Bronchial epithelial cell (primary cell): ENCODE data around the gene TCEA2. TPM values are rescaled to one million over a fixed set of nuclear protein-coding genes. Genes with fewer than 3 reads are reported as not detected.
A peak's percentile ranks its signal among the peaks of the same experiment; 100 is the strongest.

Experiments
- DNase-seq: peaks from one replicate; pipeline ENCODE4 v3.0.0-alpha.2; 2010; ENCODE audit warnings: low read depth
- FAIRE-seq: peaks from 2 replicates; lab custom pipeline; 2011; peaks lifted over from hg19 to GRCh38; lab: Jason Lieb, UNC
- H3K27me3 ChIP-seq: 2 replicates; pipeline ENCODE4 v1.5.1; 2011; ENCODE audit warnings: low read length; ENCODE audit not compliant: control insufficient read depth, insufficient read depth
- H3K36me3 ChIP-seq: 2 replicates; pipeline ENCODE4 v1.5.1; 2011; ENCODE audit warnings: low read length; ENCODE audit not compliant: control insufficient read depth, insufficient read depth
- H3K4me3 ChIP-seq: 2 replicates; pipeline ENCODE4 v1.5.1; 2011; ENCODE audit warnings: mild to moderate bottlenecking, low read depth, low read length, control low read depth
- total RNA-seq: library from RNA; depleted of rRNA; stranded (reverse); fragments of >200 nt; gene quantifications from 2 replicates; pipeline ENCODE4 v1.2.1, GENCODE V29; 2014
- TF ChIP-seq, protein P1 (sequence below): IDR thresholded peaks from 2 replicates; pipeline ENCODE4 v1.5.1; 2011; ENCODE audit warnings: mild to moderate bottlenecking, moderate library complexity, low read length, control low read depth, inconsistent platforms; ENCODE audit not compliant: insufficient read depth, severe bottlenecking

Gene TCEA2
- total RNA-seq, 1 donor from 2014 or later, result 5.5 TPM

DNA sequence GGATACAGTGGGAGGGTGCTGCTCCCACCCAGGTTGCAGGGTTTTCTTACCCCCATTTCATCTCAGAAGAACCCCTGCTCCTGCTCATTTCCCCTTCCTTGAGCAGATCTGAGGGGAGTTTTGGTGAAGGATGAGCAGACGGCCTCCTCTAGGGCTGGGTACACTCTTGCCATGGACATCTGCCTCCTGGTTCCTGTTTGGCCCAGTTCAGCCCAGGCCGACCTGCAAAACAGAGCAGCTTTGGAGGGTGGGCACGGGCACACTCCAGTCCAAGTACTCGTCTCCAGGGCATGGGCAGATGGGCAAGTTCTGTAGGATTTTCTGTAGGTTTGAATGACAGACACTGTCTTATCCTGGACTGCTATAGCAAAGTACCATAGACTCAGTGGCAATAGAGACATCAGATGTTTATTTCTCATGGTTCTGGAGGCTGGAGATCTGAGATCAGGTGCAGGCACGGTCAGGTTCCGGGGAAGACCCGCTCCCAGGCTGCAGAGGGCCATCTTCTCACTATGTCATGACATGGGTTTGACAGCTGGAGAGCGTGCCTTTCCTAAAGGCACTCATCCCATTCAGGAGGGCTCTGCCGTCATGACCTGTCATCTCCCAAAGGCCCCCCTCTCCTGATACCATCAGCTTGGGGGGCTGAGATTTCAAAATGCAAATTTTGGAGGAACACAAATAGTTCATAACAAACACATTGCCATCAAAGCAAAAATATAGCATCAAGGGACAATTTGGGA lies 38.1 kb downstream of the TCEA2 start:
- no peak for FAIRE-seq
- TF ChIP-seq, protein P1, sequence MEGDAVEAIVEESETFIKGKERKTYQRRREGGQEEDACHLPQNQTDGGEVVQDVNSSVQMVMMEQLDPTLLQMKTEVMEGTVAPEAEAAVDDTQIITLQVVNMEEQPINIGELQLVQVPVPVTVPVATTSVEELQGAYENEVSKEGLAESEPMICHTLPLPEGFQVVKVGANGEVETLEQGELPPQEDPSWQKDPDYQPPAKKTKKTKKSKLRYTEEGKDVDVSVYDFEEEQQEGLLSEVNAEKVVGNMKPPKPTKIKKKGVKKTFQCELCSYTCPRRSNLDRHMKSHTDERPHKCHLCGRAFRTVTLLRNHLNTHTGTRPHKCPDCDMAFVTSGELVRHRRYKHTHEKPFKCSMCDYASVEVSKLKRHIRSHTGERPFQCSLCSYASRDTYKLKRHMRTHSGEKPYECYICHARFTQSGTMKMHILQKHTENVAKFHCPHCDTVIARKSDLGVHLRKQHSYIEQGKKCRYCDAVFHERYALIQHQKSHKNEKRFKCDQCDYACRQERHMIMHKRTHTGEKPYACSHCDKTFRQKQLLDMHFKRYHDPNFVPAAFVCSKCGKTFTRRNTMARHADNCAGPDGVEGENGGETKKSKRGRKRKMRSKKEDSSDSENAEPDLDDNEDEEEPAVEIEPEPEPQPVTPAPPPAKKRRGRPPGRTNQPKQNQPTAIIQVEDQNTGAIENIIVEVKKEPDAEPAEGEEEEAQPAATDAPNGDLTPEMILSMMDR, result no peak
- peaks cover 19% of the 10 kb centered on the region for H3K27me3 ChIP-seq

GRCh38 chr20:64101731-64102621 lies 39.0 kb downstream of the TCEA2 start:
- TF ChIP-seq, protein P1, result peak; percentile 86
- no peak for DNase-seq
- peak overlapping the region; percentile 6 for H3K4me3 ChIP-seq
- H3K27me3 ChIP-seq, result peaks cover 19% of the 10 kb centered on the region
- H3K36me3 ChIP-seq, result no peaks in the 10 kb centered on the region
- FAIRE-seq, result no peak

More for the DNA sequence above, 38.1 kb downstream of the TCEA2 start:
- Histone ChIP-seq H3K36me3 (no peaks in the 10 kb centered on the region), H3K4me3 (no peak overlapping the region)
- DNase-seq, result no peak

DNA sequence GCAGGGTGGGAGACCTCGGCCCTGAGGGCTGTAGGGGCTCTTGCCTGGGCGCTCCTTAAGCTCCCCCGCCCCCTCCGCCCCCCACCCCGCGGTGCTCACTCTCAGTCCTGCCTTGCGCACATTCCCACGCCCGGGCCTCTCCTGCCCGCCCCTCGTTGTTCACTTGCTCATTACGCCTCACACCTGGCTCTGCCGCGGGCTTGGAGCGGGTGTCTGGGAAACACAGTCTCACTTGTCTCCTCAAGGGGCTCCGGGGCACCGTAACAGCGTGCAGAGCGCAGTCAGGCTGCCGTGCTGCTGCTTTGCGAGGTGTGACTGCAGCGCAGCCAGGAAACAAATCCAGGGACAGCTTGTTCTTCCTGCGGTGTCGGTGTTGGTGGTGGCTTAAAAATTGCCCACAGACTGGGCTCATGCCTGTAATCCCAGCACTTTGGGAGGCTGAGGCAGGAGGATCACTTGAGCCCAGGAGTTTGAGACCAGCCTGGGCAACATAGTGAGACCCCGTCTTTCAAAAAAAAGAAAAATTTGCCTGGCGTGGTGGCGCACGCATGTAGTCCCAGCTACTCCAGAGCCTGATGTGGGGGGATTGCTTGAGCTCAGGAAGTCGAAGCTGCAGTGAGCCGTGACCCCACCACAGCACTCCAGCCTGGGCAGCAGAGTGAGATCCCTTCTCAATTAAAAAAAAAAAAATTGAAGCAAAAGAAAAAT lies 39.8 kb downstream of the TCEA2 start:
- no peak for DNase-seq
- Histone ChIP-seq H3K27me3 (peaks cover 21% of the 10 kb centered on the region), H3K4me3 (no peak overlapping the region), H3K36me3 (no peaks in the 10 kb centered on the region)
- TF ChIP-seq, protein P1, result no peak
- FAIRE-seq, result no peak

GRCh38 chr20:64103871-64104666 lies 41.1 kb downstream of the TCEA2 start:
- Histone ChIP-seq H3K27me3 (peaks cover 24% of the 10 kb centered on the region), H3K36me3 (no peaks in the 10 kb centered on the region), H3K4me3 (no peak overlapping the region)
- TF ChIP-seq, protein P1, result no peak
- DNase-seq, result no peak
- no peak for FAIRE-seq
